Measurements from ENCODE around the gene SNX25.

GRCh38 chr4:185352741-185353140 is 143.3 kb downstream of the SNX25 start:
- TF ChIP-seq EZH2 (IDR thresholded peaks at IDR 0.05; ENCODE audit: low read length, missing control alignments) = no peak
- TF ChIP-seq CTCF (conservative IDR thresholded peaks at IDR 0.05 in 1 of 2, IDR thresholded peaks at IDR 0.05 in 1 of 2; ENCODE audit: low read depth in 1 of 2, low read length in 2 of 2) = no peak
